Measurements from ENCODE around the gene FGF12. TPM values are rescaled to one million over a fixed set of nuclear protein-coding genes. Genes with fewer than 3 reads are reported as not detected.

The FGF12 gene
- polyA plus RNA-seq, 1 experiment = not detected

DNA sequence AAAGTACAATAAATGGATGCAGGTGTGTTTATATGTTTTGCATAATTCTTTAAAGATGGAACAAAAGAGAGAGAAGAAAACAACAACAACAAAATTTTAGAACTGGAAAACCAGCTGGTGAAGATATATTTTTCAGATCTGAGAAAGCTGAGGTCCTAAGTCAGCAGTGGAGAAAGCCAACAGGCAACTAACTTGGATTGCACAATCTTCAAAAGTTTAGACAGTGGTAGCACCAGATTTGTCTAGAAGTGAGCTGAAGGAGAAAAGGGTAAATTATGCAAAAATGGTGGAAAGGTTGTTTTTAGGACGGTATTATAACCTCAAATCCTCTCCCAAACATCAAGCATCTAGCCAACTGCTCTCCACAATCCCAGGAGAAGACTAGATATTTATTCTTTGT is 17.0 kb downstream of the FGF12 start:
- Histone ChIP-seq H3K9me3 (ENCODE audit: control insufficient read depth, insufficient read depth, low read length) (no peaks in the 10 kb centered on the region), H3K4me3 (ENCODE audit: low read depth, low read length) (no peak overlapping the region), H3K27ac (ENCODE audit: low read depth, low read length) (no peak overlapping the region), H3K27me3 (ENCODE audit: control insufficient read depth, insufficient read depth, low read length) (no peaks in the 10 kb centered on the region)
- ChIA-PET CTCF (no interaction called here), POLR2A (no interaction called here)
- no peak for DNase-seq (ENCODE audit: low read depth, low spot score)
- TF ChIP-seq, protein P1, sequence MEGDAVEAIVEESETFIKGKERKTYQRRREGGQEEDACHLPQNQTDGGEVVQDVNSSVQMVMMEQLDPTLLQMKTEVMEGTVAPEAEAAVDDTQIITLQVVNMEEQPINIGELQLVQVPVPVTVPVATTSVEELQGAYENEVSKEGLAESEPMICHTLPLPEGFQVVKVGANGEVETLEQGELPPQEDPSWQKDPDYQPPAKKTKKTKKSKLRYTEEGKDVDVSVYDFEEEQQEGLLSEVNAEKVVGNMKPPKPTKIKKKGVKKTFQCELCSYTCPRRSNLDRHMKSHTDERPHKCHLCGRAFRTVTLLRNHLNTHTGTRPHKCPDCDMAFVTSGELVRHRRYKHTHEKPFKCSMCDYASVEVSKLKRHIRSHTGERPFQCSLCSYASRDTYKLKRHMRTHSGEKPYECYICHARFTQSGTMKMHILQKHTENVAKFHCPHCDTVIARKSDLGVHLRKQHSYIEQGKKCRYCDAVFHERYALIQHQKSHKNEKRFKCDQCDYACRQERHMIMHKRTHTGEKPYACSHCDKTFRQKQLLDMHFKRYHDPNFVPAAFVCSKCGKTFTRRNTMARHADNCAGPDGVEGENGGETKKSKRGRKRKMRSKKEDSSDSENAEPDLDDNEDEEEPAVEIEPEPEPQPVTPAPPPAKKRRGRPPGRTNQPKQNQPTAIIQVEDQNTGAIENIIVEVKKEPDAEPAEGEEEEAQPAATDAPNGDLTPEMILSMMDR (IDR thresholded peaks at IDR 0.05; ENCODE audit: low read depth, low read length) = no peak

DNA sequence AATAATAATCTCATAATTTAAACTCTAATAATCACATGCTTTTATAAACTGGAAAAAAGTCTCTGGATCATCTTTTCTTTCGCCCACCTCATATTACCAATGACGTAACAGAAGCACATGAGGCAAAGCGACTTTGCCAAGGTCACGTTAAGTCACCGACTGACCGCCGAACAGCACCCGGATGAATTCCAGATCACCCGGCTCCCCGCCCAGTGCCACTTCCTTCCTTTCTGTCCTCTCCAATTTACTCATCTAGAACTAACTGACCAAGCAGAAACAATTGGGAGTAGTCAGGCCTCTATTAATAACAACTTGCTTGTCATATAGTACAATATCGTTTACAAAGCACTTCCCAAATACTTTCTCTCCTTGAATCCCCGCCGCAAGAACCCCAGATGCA is 21.1 kb downstream of the FGF12 start:
- ChIA-PET POLR2A (no interaction called here), CTCF (no interaction called here)
- Histone ChIP-seq H3K9me3 (ENCODE audit: control insufficient read depth, insufficient read depth, low read length) (no peaks in the 10 kb centered on the region), H3K27ac (ENCODE audit: low read depth, low read length) (no peak overlapping the region), H3K4me3 (ENCODE audit: low read depth, low read length) (no peak overlapping the region), H3K27me3 (ENCODE audit: control insufficient read depth, insufficient read depth, low read length) (no peaks in the 10 kb centered on the region)
- DNase-seq (ENCODE audit: low read depth, low spot score) = no peak
- TF ChIP-seq, protein P1 (IDR thresholded peaks at IDR 0.05; ENCODE audit: low read depth, low read length) = no peak

DNA sequence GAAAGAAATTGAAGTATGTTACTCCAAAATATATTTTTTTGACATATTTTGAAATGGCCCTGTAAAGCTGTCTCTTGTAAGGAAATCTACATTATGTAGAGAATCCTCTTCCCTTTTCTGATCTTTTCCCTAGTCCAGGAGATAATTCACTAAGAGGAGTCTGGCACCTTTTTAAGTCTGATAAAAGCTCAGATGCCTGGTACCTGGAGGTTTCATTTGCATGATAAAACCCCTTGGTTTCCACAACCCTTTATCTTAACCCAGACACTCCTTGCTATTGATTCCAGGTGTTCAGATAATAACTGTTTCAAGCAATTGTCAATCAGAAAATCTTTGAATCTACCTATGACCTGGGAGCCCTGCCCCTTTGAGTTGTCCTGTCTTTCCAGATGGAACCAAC is 26.5 kb downstream of the FGF12 start:
- Histone ChIP-seq H3K9me3 (ENCODE audit: control insufficient read depth, insufficient read depth, low read length) (no peaks in the 10 kb centered on the region), H3K4me3 (ENCODE audit: low read depth, low read length) (no peak overlapping the region), H3K27ac (ENCODE audit: low read depth, low read length) (no peak overlapping the region), H3K27me3 (ENCODE audit: control insufficient read depth, insufficient read depth, low read length) (no peaks in the 10 kb centered on the region)
- CTCF ChIA-PET = no interaction called here
- no peak for DNase-seq (ENCODE audit: low read depth, low spot score)
- POLR2A ChIA-PET = no interaction called here
- TF ChIP-seq, protein P1 (IDR thresholded peaks at IDR 0.05; ENCODE audit: low read depth, low read length) = no peak

DNA sequence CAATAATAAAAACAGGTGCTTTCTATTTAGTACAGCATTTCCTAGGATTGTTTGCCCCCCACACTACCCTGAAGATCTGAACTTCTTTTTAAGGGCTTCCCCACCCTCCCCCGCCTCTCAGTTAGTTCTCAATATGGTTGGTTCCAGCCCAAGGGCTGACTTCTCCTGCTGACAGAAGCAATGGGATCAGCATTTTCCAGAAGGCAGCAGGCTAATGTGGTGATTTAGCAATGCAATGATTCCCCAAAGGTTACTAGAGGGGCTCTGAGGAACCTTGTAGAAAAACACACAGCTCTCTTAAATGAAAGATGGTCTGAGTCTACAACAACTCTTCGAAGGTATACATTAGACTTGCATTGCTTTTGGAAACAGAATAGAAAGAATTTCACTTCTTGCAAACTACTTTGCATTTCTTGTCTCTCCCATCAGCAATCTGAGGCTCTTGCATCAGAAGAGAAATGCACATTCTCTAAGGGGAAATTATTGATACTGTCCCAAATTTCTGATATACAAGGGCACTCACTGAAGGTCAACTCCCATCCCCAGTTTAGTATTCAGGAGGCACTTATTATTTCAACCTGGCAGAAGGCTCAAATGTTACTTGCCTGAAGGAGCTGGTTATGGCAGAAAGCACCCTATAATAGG is 30.3 kb downstream of the FGF12 start:
- Histone ChIP-seq H3K27me3 (ENCODE audit: control insufficient read depth, insufficient read depth, low read length) (no peaks in the 10 kb centered on the region), H3K9me3 (ENCODE audit: control insufficient read depth, insufficient read depth, low read length) (no peaks in the 10 kb centered on the region), H3K27ac (ENCODE audit: low read depth, low read length) (no peak overlapping the region), H3K4me3 (ENCODE audit: low read depth, low read length) (no peak overlapping the region)
- CTCF ChIA-PET = no interaction called here
- POLR2A ChIA-PET = no interaction called here
- DNase-seq (ENCODE audit: low read depth, low spot score) = no peak
- TF ChIP-seq, protein P1 (IDR thresholded peaks at IDR 0.05; ENCODE audit: low read depth, low read length) = no peak

DNA sequence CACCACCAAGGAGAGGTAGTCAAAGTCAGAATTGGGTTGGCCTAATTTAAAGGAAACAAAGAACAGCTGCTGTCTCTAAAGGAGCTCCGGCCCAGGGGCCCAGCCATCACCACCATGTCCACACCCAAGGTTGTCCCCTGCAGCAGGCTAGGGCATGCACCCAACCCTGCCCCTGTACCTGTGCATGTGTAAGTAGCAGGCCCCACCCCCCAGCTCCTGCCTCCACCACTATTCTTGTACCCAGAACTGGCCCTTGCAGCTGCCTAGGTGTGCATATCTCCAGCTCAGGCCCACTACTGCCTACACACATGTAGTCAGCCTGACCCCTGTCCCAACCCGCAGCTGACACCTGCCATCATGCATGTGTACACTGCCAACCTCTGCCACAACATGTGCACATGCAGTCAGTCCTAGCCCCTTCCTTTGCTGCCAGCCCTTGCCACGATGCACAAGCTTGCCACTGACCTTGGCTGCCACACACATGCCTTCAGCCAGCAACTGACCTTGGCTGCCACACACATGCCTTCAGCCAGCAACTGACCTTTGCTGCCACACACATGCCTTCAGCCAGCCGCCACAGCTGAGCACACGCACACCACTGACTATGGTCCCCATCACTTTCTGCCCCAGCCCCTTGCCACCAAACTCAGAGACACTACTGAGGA is 39.7 kb downstream of the FGF12 start:
- CTCF ChIA-PET = no interaction called here
- Histone ChIP-seq H3K27ac (ENCODE audit: low read depth, low read length) (no peak overlapping the region), H3K9me3 (ENCODE audit: control insufficient read depth, insufficient read depth, low read length) (peaks cover 10% of the 10 kb centered on the region), H3K27me3 (ENCODE audit: control insufficient read depth, insufficient read depth, low read length) (no peaks in the 10 kb centered on the region), H3K4me3 (ENCODE audit: low read depth, low read length) (no peak overlapping the region)
- TF ChIP-seq, protein P1 (IDR thresholded peaks at IDR 0.05; ENCODE audit: low read depth, low read length) = no peak
- POLR2A ChIA-PET = no interaction called here
- no peak for DNase-seq (ENCODE audit: low read depth, low spot score)
